ENCODE data around the gene EHD1.

DNA sequence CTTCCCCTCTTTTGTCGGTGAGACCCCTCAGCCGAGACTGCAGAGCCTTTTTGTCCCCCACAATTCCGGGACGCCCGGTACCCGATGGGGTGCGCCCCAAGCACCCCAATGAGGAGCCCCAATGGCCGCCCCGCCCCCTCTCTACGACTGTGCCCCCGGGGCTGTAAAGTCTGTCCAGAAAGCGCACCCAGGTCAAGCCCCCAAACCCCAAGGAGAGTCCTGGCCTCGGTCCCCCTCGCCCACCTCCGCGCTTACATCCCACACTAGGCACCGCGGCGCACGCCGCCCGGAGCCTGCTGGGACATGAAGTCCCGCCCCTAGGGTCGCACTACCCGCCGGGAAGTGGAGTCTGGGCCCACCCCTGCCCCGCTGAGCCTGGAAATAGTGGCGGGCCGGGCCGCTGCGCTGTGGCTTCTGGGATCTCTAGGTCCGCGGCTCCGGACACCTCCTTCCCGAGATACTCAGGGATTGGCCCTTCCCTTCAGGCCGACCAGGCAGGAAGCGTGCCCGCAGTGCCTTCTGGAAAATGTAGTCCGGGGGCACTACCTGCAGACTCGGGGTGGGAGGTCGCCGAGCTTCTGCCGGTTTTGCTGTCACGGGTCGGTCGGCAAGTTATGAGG, 68.0 kb downstream of the EHD1 start, which contains the start of gene MEN1:
- TF ChIP-seq POLR2AphosphoS5 (IDR thresholded peaks at IDR 0.05) (peak; percentile 53 to 73 (median 69)), POLR2A (IDR thresholded peaks at IDR 0.05) (peak; percentile 61)

Measured in breast epithelium (tissue), 3 donors.